Measurements from ENCODE around the gene GSC2.
A peak's percentile ranks its signal among the peaks of the same experiment; 100 is the strongest.

GSC2 gene

DNA sequence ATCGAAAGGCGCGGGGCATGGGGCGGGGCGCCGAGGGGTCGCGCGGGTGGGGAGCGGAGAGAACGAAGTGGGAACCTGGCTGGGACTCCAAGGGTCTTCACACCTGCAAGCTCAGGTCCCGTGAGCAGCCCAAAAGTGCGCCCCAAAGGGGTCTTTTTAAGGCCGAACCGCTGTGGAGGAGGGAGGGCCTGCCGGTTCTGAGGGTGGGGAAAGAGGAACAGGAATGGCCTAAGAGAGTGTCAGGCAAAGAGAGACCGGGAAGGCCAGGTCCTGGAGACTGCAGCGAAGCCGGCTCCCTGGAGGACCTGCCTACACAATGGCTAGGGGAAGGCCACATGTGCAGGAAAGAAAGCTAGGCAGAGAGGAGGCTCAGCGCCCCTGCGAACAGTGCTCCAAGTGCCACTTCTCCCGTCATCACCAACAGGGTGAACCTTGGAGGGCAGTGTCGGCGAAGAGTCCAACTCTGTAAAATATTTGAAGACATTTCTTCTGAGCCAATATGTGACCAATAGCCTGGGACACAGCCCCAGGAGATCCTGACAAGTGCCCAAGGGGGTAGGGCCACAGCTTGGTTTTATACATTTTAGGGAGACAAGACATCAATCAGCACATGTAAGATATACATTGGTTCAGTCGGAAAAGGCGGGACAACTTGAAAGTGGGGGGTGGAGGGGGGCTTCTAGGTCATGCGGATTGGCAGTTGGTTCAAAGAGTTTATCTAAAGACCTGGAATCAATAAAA lies 27.2 kb downstream of the GSC2 start:
- peak overlapping the region; percentile 48 for H3K4me3 ChIP-seq (ENCODE audit: low read depth, low read length)
- TF ChIP-seq CTCF (IDR thresholded peaks at IDR 0.05; ENCODE audit: low read depth, low read length), result no peak
- in situ Hi-C loops (cut with HindIII; ENCODE audit: low sequenced_read_pairs), result no loop called here
- DNase-seq (ENCODE audit: low read depth, low spot score), result no peak

DNA sequence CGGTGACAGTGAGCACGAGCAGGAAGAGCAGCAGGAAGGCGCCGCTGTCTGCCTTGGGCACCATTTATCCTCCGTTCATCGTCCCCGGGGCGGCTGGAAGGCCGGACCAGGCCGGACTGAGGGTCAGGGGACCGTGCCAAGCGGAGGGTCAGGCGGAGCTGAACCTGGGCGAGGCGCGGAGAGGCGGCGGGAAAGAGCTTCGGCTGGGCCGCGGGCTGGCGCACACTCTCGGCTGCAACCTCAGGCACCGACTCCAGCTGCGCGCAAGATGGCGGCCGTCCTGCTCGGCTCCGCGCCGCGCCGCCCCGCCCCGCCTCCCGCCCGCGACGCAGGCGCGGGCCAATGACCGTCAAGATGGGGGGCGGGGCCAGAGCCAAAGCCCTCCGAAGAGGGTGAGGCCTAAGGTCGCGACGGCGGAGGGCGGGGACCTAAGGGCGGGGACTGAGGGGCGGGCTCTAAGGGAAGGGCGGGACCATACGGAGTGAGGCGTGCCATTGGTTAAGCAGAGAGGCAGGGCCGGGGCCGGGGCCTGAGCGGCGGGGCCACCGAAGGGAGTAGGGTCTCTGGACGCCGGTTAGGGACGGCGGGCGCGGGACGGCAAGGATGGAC lies 27.8 kb downstream of the GSC2 start, which contains the start of gene DGCR2:
DGCR2 (minus strand) TSS at position 270 of the 609 bp plus-strand sequence; CDS start at position 64, 206 bp downstream.
- TF ChIP-seq CTCF (IDR thresholded peaks at IDR 0.05; ENCODE audit: low read depth, low read length), result no peak
- DNase-seq (ENCODE audit: low read depth, low spot score), result peak; percentile 97
- in situ Hi-C loops (cut with HindIII; ENCODE audit: low sequenced_read_pairs), result no loop called here
- H3K4me3 ChIP-seq (ENCODE audit: low read depth, low read length), result peak within 1 kb of the TSS; percentile 81

DNA sequence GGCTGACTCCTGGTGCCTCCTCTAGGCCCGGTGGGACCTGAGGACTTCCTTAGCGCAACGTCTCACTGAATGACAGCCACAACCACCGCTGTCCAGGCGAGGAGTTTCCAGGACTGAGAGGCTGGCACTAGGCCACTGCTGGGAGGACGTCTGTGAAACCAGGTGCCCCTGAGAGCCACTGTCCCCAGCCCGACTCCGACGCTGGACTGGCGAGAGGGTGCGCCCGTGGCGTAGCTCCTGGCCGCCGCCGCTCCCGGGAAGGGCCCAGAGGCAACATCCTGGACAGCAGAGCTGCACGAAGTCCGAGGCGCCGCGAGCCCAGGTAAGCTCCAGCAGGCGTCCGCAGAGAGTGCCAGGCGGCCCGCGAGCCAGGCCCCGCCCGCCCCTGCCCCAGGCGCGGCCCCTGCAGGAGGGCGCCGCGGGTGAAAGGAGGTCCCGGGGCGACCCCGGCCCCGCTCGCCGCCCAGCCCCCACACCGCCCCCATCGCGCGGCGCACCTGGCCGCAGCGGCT lies 28.4 kb downstream of the GSC2 start:
- TF ChIP-seq CTCF (IDR thresholded peaks at IDR 0.05; ENCODE audit: low read depth, low read length), result no peak
- H3K4me3 ChIP-seq (ENCODE audit: low read depth, low read length), result peak overlapping the region; percentile 81
- DNase-seq (ENCODE audit: low read depth, low spot score), result no peak
- in situ Hi-C loops (cut with HindIII; ENCODE audit: low sequenced_read_pairs), result no loop called here

GRCh38 chr22:19120829-19121630 lies 29.1 kb downstream of the GSC2 start:
- DNase-seq (ENCODE audit: low read depth, low spot score), result peak; percentile 27
- H3K4me3 ChIP-seq (ENCODE audit: low read depth, low read length), result peak overlapping the region; percentile 81
- in situ Hi-C loops (cut with HindIII; ENCODE audit: low sequenced_read_pairs), result no loop called here
- no peak for TF ChIP-seq CTCF (IDR thresholded peaks at IDR 0.05; ENCODE audit: low read depth, low read length)

- TF ChIP-seq CTCF (IDR thresholded peaks at IDR 0.05; ENCODE audit: low read depth, low read length), result no peak
- H3K4me3 ChIP-seq (ENCODE audit: low read depth, low read length), result no peak overlapping the region
- in situ Hi-C loops (cut with HindIII; ENCODE audit: low sequenced_read_pairs), result no loop called here
- DNase-seq (ENCODE audit: low read depth, low spot score), result no peak
Observed at GRCh38 chr22:19119949-19120348, 30.1 kb downstream of the GSC2 start.

- DNase-seq (ENCODE audit: low read depth, low spot score), result no peak
- no peak overlapping the region for H3K4me3 ChIP-seq (ENCODE audit: low read depth, low read length)
- in situ Hi-C loops (cut with HindIII; ENCODE audit: low sequenced_read_pairs), result no loop called here
- TF ChIP-seq CTCF (IDR thresholded peaks at IDR 0.05; ENCODE audit: low read depth, low read length), result no peak
Observed at GRCh38 chr22:19118329-19118880, 31.7 kb downstream of the GSC2 start.
